Adrenal gland (tissue), 12 donors: Measurements from ENCODE around the gene PGS1. TPM values are rescaled to one million over a fixed set of nuclear protein-coding genes. Genes with fewer than 3 reads are reported as not detected.
A peak's percentile ranks its signal among the peaks of the same experiment; 100 is the strongest.

Source experiments
- DNase-seq, 7 donors: peaks; one replicate each; pipeline ENCODE4 v3.0.0-alpha.2; 2019 to 2020
- H3K27ac ChIP-seq, 5 donors: fragments of 200-600 bp; sonication (generic) in 4 of 5; 1 replicate in 3 of 5; 2 replicates in 2 of 5; pipeline versions ENCODE4 v1.5.1 to v1.8.0; 2016 to 2020; ENCODE audit warnings: mild to moderate bottlenecking in 1 of 5
- H3K27me3 ChIP-seq: fragments of 200-600 bp; 2 replicates; pipeline ENCODE4 v1.8.0; 2021
- H3K36me3 ChIP-seq, 2 donors: fragments of 200-600 bp; replicated peaks in 1 of 2; 1 replicate in 1 of 2; 2 replicates in 1 of 2; pipeline versions ENCODE4 v1.5.1 to v1.8.0; 2018 to 2022
- H3K4me1 ChIP-seq, 2 donors: fragments of 200-600 bp; replicated peaks in 1 of 2; 1 replicate in 1 of 2; 2 replicates in 1 of 2; pipeline versions ENCODE4 v1.5.1 to v1.8.0; 2018 to 2021
- H3K4me3 ChIP-seq, 4 donors: fragments of 200-600 bp; sonication (generic) in 3 of 4; one replicate each; pipeline ENCODE4 v1.5.1; 2016 to 2018
- H3K9me3 ChIP-seq, 3 donors: fragments of 200-600 bp; sonication (generic) in 1 of 3; replicated peaks in 1 of 3; 1 replicate in 2 of 3; 2 replicates in 1 of 3; pipeline versions ENCODE4 v1.5.1 to v1.8.0; 2016 to 2021
- CTCF ChIP-seq, 6 experiments: fragments of 450-650 bp in 4 of 6; fragments of 200-600 bp in 2 of 6; sonication (generic) in 1 of 6; IDR thresholded peaks; 1 replicate in 5 of 6; 2 replicates in 1 of 6; pipeline versions ENCODE4 v1.5.1 to v1.8.0; 2016 to 2021; ENCODE audit warnings: antibody characterized with exemption in 6 of 6, mild to moderate bottlenecking in 2 of 6, moderate library complexity in 1 of 6
- POLR2A ChIP-seq, 2 donors: fragments of 450-650 bp; IDR thresholded peaks; one replicate each; pipeline ENCODE4 v1.6.1; 2017; ENCODE audit warnings: antibody characterized with exemption in 2 of 2, mild to moderate bottlenecking in 2 of 2, moderate library complexity in 1 of 2
- WGBS, 4 donors: extraction: QIAGEN DNeasy Blood & Tissue Kit in 2 of 4; methylation state at CpG; one replicate each; pipeline versions ENCODE4 v1.1.5 to v1.1.7; 2013 to 2017; 5-methylcytosine and 5-hydroxymethylcytosine counted together
- intact Hi-C, 2 donors: fragments of 100-400 bp; cut with DNase I; formaldehyde crosslinking; loops; one replicate each; pipeline versions ENCODE4 v1.14.1 to v1.15.0; 2022 to 2023
- polyA plus RNA-seq, 3 donors: library from polyadenylated mRNA; stranded (reverse); fragments of 200-250 nt in 2 of 3; fragments of 350-450 nt in 1 of 3; fragmentation: Illumina TruSeq in 1 of 3; extraction: RNeasy Lipid Tissue Mini Kit (QIAGEN cat#74804) in 1 of 3; gene quantifications; one replicate each; pipeline ENCODE4 v1.2.3, GENCODE V29; 2013 to 2014
- total RNA-seq, 9 donors: library from RNA; depleted of rRNA in 4 of 9; stranded (reverse); fragments of >200 nt in 4 of 9; fragments of 120-200 nt in 1 of 9; fragmentation: NEBNext Ultra II Directional in 1 of 9; extraction: Animal tissue kit (Norgen Biotek cat#: 25700) in 1 of 9; gene quantifications; one replicate each; pipeline versions ENCODE4 v1.1.0 to v1.2.4, GENCODE V29; 2013 to 2023
- donor health status: healthy with polysubstance abuse.
- donor health status: Bipolar disorder and iron deficiency.
- donor health status: DM: yes; HTN: yes; CAD: no.
- donor health status: DM: no; HTN: no; CAD: no.
- donor health status: DM: no; HTN: no; CAD: no.
- donor health status: DM: yes; HTN: yes; CAD: no.

PGS1 gene
- total and polyA plus RNA-seq, 12 donors = 11.9 to 64.5 (median 31.0) TPM

DNA sequence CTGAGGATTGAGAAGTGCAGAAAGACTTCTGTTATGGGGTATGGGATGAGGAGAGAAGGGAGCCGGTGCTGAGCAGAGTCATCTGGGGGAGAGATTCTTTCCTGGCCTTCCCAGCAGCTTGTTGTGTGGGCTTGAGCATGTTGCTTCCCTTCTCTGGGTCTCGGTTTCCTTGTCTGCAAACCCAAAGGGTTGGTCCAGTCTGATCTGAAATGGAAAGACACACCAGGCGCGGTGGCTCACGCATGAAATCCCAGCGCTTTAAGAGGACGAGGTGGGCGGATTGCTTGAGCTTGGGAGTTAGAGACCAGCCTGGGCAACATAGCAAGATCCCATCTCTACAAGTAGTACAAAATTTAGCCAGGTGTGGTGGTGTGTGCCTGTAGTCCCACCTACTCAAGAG lies 24.6 kb upstream of the PGS1 start:
- Histone ChIP-seq H3K36me3 (peaks cover 0 to 22% of the 10 kb centered on the region in 2 donors), H3K9me3 (no peaks in the 10 kb centered on the region), H3K27me3 (no peaks in the 10 kb centered on the region), H3K4me1 (peaks cover 20 to 69% of the 10 kb centered on the region in 2 donors), H3K4me3 (peak overlapping the region in 1 of 4 donors; percentile 50), H3K27ac (peak overlapping the region in 4 of 5 donors; percentile 49 to 98 (median 76))
- TF ChIP-seq CTCF (IDR thresholded peaks at IDR 0.05) = no peak
- no peak for TF ChIP-seq POLR2A (IDR thresholded peaks at IDR 0.05)
- intact Hi-C loops = no loop called here
- no peak for DNase-seq
- 90 to 94% (median 93%) methylated on average over 8 of the region's 8 CpGs for WGBS, 4 donors

GRCh38 chr17:78355045-78355641 lies 23.3 kb upstream of the PGS1 start:
- no peaks in the 10 kb centered on the region for H3K9me3 ChIP-seq
- TF ChIP-seq CTCF (IDR thresholded peaks at IDR 0.05) (no peak), POLR2A (IDR thresholded peaks at IDR 0.05) (no peak)
- H3K4me1 ChIP-seq = peaks cover 26 to 69% of the 10 kb centered on the region in 2 donors
- H3K27ac ChIP-seq = peak overlapping the region in 2 of 5 donors; percentile 49 to 61
- no peaks in the 10 kb centered on the region for H3K27me3 ChIP-seq
- 63 to 75% (median 71%) methylated on average over 9 of the region's 9 CpGs for WGBS, 4 donors
- H3K36me3 ChIP-seq = peaks cover 0 to 22% of the 10 kb centered on the region in 2 donors
- no peak overlapping the region for H3K4me3 ChIP-seq
- intact Hi-C loops = no loop called here
- no peak for DNase-seq

DNA sequence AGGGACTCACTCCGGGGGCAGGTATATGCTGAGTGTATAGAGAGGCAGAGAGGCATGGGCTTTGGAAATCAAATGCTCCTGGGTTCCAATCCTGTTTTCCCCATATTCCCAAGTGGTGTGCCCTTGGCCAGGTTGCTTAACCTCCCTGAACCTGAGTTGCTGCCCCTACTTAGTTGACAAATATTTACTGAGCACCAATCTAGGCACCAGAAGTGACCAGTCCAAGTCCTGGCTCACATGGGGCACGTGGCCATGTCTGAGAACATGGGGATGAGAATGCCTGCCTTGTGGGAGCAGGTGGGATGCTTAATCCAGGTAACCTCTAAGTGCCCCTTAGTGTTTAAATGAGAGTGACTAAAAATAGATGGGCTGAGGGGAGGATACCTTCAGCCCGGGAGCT lies 22.7 kb upstream of the PGS1 start:
- no peak for DNase-seq
- TF ChIP-seq POLR2A (IDR thresholded peaks at IDR 0.05) (no peak), CTCF (IDR thresholded peaks at IDR 0.05) (no peak)
- Histone ChIP-seq H3K27ac (peak overlapping the region in 2 of 5 donors; percentile 49 to 61), H3K36me3 (peaks cover 0 to 22% of the 10 kb centered on the region in 2 donors), H3K9me3 (no peaks in the 10 kb centered on the region), H3K4me3 (peak overlapping the region in 1 of 4 donors; percentile 96), H3K27me3 (no peaks in the 10 kb centered on the region), H3K4me1 (peaks cover 30 to 72% of the 10 kb centered on the region in 2 donors)
- intact Hi-C loops = no loop called here
- 63 to 70% (median 64%) methylated on average over 3 of the region's 3 CpGs for WGBS, 4 donors

- WGBS, 4 donors = 43 to 52% (median 45%) methylated on average over 14 to 16 of the region's 16 CpGs
- Histone ChIP-seq H3K27me3 (no peaks in the 10 kb centered on the region), H3K4me1 (peaks cover 30 to 70% of the 10 kb centered on the region in 2 donors), H3K27ac (peak overlapping the region in 2 of 5 donors; percentile 49 to 61), H3K4me3 (peak overlapping the region in 1 of 4 donors; percentile 96), H3K9me3 (no peaks in the 10 kb centered on the region), H3K36me3 (peaks cover 0 to 22% of the 10 kb centered on the region in 2 donors)
- peak in 6 of 7 donors; percentile 50 to 81 (median 68) for DNase-seq
- intact Hi-C loops = no loop called here
- TF ChIP-seq CTCF (IDR thresholded peaks at IDR 0.05) = no peak
- no peak for TF ChIP-seq POLR2A (IDR thresholded peaks at IDR 0.05)
These were observed 22.2 kb upstream of the PGS1 start for GRCh38 chr17:78356101-78356713.
